ENCODE measurements around the gene RACK1. TPM values are rescaled to one million over a fixed set of nuclear protein-coding genes. Genes with fewer than 3 reads are reported as not detected.
A peak's percentile ranks its signal among the peaks of the same experiment; 100 is the strongest.

The RACK1 gene
- total and polyA plus RNA-seq, 8 donors, result 814 to 3,034 (median 2,078) TPM

DNA sequence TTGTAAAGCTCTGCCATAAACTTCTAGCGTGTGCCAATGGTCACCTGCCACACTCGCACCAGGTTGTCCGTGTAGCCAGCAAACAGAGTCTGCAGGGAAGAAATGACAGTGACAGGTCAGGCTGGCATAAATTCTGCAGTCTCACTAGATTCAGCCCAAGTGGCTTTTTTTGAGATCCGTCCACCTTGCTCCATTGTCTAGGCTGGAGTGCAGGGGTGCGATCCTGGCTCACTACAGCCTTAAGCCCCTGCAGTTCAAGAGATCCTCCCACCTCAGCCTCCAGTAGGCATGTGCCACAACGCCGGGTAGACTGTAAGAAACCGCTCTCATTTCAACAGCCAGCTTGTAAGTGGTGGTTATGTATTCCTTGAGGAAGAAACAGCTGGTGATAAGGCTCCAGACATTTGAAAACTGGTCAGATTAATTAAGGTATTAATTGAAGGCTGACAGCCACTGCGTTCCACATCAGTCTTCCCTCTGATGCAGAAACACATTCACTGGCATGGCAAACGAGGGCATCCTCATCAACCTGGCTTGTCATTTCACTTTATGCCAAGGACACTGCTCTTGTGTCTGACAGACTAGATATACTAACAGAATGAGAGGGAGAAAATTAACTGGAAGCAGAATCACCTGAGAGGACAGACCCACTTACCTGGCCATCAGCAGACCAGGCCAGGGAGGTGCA is 6.6 kb downstream of the RACK1 start:
- no peak for DNase-seq
- H3K36me3 ChIP-seq, result peaks cover 92 to 100% (median 100%) of the 10 kb centered on the region in 4 donors

DNA sequence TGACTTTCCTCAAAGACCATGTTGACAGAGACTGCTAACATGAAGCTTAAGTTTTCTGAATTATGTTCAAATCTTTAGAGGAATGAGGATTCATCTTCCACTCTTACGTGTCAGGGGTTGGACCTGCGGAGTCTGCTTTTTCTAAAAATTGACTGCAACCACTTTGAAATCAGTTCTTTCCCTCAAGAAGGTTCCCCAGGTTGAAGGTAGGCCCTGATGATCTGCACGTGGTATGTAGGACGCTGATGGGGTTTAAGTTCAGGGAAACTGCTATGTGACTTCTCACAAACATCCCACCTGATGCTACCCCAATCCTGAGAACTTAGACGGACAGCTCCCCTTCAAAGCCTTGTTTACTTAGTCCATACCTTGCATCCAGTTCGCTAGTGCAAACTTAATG is 7.2 kb downstream of the RACK1 start:
- H3K27ac ChIP-seq, result no peak overlapping the region

More for the DNA sequence above, 6.6 kb downstream of the RACK1 start:
- Histone ChIP-seq H3K4me3 (no peak overlapping the region), H3K4me1 (peaks cover 13 to 43% (median 28%) of the 10 kb centered on the region in 4 donors), H3K9me3 (no peaks in the 10 kb centered on the region), H3K27ac (no peak overlapping the region), H3K27me3 (no peaks in the 10 kb centered on the region)
- TF ChIP-seq POLR2A (IDR thresholded peaks at IDR 0.05) (no peak), POLR2AphosphoS5 (IDR thresholded peaks at IDR 0.05) (no peak), EP300 (IDR thresholded peaks at IDR 0.05) (no peak)
- TF ChIP-seq, protein P1, sequence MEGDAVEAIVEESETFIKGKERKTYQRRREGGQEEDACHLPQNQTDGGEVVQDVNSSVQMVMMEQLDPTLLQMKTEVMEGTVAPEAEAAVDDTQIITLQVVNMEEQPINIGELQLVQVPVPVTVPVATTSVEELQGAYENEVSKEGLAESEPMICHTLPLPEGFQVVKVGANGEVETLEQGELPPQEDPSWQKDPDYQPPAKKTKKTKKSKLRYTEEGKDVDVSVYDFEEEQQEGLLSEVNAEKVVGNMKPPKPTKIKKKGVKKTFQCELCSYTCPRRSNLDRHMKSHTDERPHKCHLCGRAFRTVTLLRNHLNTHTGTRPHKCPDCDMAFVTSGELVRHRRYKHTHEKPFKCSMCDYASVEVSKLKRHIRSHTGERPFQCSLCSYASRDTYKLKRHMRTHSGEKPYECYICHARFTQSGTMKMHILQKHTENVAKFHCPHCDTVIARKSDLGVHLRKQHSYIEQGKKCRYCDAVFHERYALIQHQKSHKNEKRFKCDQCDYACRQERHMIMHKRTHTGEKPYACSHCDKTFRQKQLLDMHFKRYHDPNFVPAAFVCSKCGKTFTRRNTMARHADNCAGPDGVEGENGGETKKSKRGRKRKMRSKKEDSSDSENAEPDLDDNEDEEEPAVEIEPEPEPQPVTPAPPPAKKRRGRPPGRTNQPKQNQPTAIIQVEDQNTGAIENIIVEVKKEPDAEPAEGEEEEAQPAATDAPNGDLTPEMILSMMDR (IDR thresholded peaks at IDR 0.05), result no peak
- intact Hi-C loops (cut with DNase I; ENCODE audit: low total_unique reads), result no loop called here
- WGBS, 5 donors, result 83 to 90% (median 86%) methylated on average over 10 of the region's 10 CpGs

DNA sequence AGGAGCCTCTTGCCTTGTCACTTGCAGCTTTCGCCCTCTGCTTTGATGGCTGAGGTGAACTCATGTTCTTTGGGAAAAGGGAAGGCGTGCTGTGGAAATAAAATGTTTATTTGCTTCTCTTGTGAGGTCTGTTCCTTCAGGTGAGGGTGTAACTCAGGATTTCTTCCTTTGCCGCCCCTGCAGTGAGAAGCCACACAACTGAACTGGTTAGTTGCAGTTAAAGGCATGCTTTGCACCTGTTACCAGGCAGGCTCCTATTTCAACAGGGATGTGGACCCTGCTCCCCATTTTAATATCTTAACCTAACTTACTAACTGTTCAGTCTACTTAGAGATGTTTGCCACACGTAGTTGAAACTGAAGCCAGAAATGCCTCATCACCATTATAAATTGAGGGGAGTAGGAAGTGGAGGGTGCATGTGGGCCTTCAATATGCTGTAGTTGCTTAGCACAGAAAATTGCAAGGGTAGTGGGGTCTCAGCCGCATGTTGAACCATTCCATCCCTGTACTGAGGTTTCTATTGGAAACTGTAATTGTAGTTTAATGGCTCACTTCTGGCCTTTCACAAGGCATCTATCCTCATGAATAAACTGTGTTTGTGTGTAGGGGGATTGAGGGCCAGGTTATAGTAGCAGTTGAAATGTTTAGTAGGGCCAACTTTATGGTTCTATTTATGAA is 7.9 kb downstream of the RACK1 start:
- no peak overlapping the region for H3K4me3 ChIP-seq
- peaks cover under 1 to 30% (median 15%) of the 10 kb centered on the region in 4 donors for H3K4me1 ChIP-seq
- no peaks in the 10 kb centered on the region for H3K27me3 ChIP-seq
- H3K27ac ChIP-seq, result no peak overlapping the region
- DNase-seq, result no peak
- TF ChIP-seq POLR2AphosphoS5 (IDR thresholded peaks at IDR 0.05), result no peak
- TF ChIP-seq EP300 (IDR thresholded peaks at IDR 0.05), result no peak
- TF ChIP-seq, protein P1 (IDR thresholded peaks at IDR 0.05), result no peak
- peaks cover 90 to 100% (median 100%) of the 10 kb centered on the region in 4 donors for H3K36me3 ChIP-seq
- intact Hi-C loops (cut with DNase I; ENCODE audit: low total_unique reads), result no loop called here
- H3K9me3 ChIP-seq, result no peaks in the 10 kb centered on the region
- WGBS, 5 donors, result 68 to 80% (median 74%) methylated on average over 5 of the region's 5 CpGs

More for the DNA sequence above, 7.2 kb downstream of the RACK1 start:
- Histone ChIP-seq H3K27me3 (no peaks in the 10 kb centered on the region), H3K4me3 (no peak overlapping the region), H3K36me3 (peaks cover 90 to 100% (median 100%) of the 10 kb centered on the region in 4 donors), H3K9me3 (no peaks in the 10 kb centered on the region), H3K4me1 (peaks cover 7 to 37% (median 22%) of the 10 kb centered on the region in 4 donors)
- TF ChIP-seq EP300 (IDR thresholded peaks at IDR 0.05) (no peak), POLR2A (IDR thresholded peaks at IDR 0.05) (no peak), POLR2AphosphoS5 (IDR thresholded peaks at IDR 0.05) (no peak)
- TF ChIP-seq, protein P1 (IDR thresholded peaks at IDR 0.05), result no peak
- intact Hi-C loops (cut with DNase I; ENCODE audit: low total_unique reads), result no loop called here
- DNase-seq, result no peak
- WGBS, 5 donors, result 74 to 86% (median 81%) methylated on average over 6 of the region's 6 CpGs

DNA sequence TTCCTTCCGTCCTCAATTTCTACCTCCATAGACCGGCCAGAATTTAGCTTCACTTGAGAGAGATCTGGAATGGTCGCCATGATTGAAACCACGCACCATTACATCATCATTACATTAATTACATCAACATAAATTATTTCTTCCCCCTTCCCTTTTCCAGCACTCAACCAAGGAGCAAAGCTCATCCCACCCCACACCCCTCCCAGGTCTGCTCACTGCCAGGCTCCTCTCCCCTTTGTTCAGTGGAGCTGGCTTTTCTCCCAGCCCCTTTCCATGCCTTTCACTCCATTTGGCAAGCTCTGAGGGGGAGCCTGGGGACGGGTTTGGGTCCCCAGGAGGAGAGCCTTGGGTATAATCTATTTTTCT is 8.4 kb downstream of the RACK1 start:
- H3K4me1 ChIP-seq, result peaks cover 0 to 25% (median 10%) of the 10 kb centered on the region in 4 donors
- H3K36me3 ChIP-seq, result peaks cover 90 to 100% (median 100%) of the 10 kb centered on the region in 4 donors
- H3K27me3 ChIP-seq, result no peaks in the 10 kb centered on the region
- intact Hi-C loops (cut with DNase I; ENCODE audit: low total_unique reads), result no loop called here
- peak overlapping the region in 1 of 5 donors; percentile 31 for H3K27ac ChIP-seq
- DNase-seq, result peak in 1 of 2 donors; percentile 20
- no peaks in the 10 kb centered on the region for H3K9me3 ChIP-seq
- TF ChIP-seq EP300 (IDR thresholded peaks at IDR 0.05) (no peak), POLR2A (IDR thresholded peaks at IDR 0.05) (no peak), POLR2AphosphoS5 (IDR thresholded peaks at IDR 0.05) (no peak)
- TF ChIP-seq, protein P1 (IDR thresholded peaks at IDR 0.05), result no peak
- H3K4me3 ChIP-seq, result no peak overlapping the region
- WGBS, 5 donors, result 79 to 88% (median 83%) methylated on average over 5 of the region's 5 CpGs
